HepG2 (cell line): ENCODE data around the gene TMEM87B. TPM values are rescaled to one million over a fixed set of nuclear protein-coding genes. Genes with fewer than 3 reads are reported as not detected.
A peak's percentile ranks its signal among the peaks of the same experiment; 100 is the strongest.
"Not testable (repeated sequence)": the region's sequence is repeated elsewhere in the genome, so short reads cannot be mapped to it uniquely, and the experiment has no call there.

Experiments
- ATAC-seq: fragments of 200-7000 bp; cut with Tn5 transposase; 3 replicates; pipeline ENCODE4 v1.9.1; 2020; ENCODE audit warnings: mild to moderate bottlenecking, moderate library complexity
- BruUV-seq: library from RNA; stranded (reverse); fragments of 400-500 nt; replicated peaks from 2 replicates; lab custom pipeline; 2021; lab: Mats Ljungman, UMichigan
- CTCF ChIA-PET: fragments of 300-600 bp; formaldehyde crosslinking; extraction: SDS; loops from one replicate; lab custom pipeline; 2021; ENCODE audit warnings: low total read pairs, inconsistent platforms, low intra/inter-chr PET ratio; lab: Yijun Ruan, JAX
- POLR2A ChIA-PET: fragments of 350-600 bp; sonication (Branson Sonifier 250); formaldehyde crosslinking; loops from one replicate; lab custom pipeline; 2020; ENCODE audit warnings: antibody characterized with exemption, inconsistent platforms; lab: Yijun Ruan, JAX
- DNase-seq: peaks from one replicate; pipeline ENCODE4 v3.0.0-alpha.2; 2015; ENCODE audit warnings: low spot score
- FAIRE-seq: peaks from 3 replicates; lab custom pipeline; 2011; peaks lifted over from hg19 to GRCh38; lab: Jason Lieb, UNC
- H2AFZ ChIP-seq: one replicate; pipeline ENCODE4 v1.6.1; 2011; ENCODE audit warnings: low read length, inconsistent platforms
- H3K27ac ChIP-seq: fragments of 300-600 bp; 3 replicates; pipeline ENCODE4 v1.8.0; 2011; ENCODE audit warnings: mixed run types, mild to moderate bottlenecking, mixed read lengths, low read length, inconsistent platforms; ENCODE audit not compliant: insufficient read depth; ENCODE audit errors: extremely low read length
- H3K27me3 ChIP-seq, 2 experiments: fragments of 200-600 bp in 1 of 2; 2 replicates in 1 of 2; 3 replicates in 1 of 2; pipeline versions ENCODE4 v1.6.0 to v1.8.0; 2011; ENCODE audit warnings: low read length in 2 of 2, mild to moderate bottlenecking in 2 of 2, moderate library complexity in 2 of 2, inconsistent platforms in 1 of 2; ENCODE audit not compliant: insufficient read depth in 2 of 2, control insufficient read depth in 1 of 2
- H3K36me3 ChIP-seq, 2 experiments: fragments of 200-600 bp in 1 of 2; replicated peaks in 1 of 2; 2 replicates in 1 of 2; 3 replicates in 1 of 2; pipeline versions ENCODE4 v1.5.1 to v1.8.0; 2011; ENCODE audit warnings: low read length in 2 of 2, inconsistent platforms in 1 of 2; ENCODE audit not compliant: insufficient read depth in 2 of 2, control insufficient read depth in 1 of 2
- H3K4me1 ChIP-seq: 2 replicates; pipeline ENCODE4 v1.5.1; 2012; ENCODE audit warnings: low read length, inconsistent platforms; ENCODE audit not compliant: insufficient read depth
- H3K4me2 ChIP-seq: 2 replicates; pipeline ENCODE4 v1.6.0; 2011; ENCODE audit warnings: low read depth, low read length, inconsistent platforms
- H3K4me3 ChIP-seq, 3 experiments: fragments of 200-600 bp in 1 of 3; sonication (generic), shearing (Covaris generic) in 1 of 3; replicated peaks in 1 of 3; 2 replicates each; pipeline ENCODE4 v1.5.1; 2011 to 2016; ENCODE audit warnings: low read length in 3 of 3, inconsistent platforms in 2 of 3, low read depth in 2 of 3, mild to moderate bottlenecking in 2 of 3, control low read depth in 1 of 3, mixed read lengths in 1 of 3; ENCODE audit not compliant: insufficient read depth in 1 of 3
- H3K79me2 ChIP-seq: one replicate; pipeline ENCODE4 v1.6.1; 2011; ENCODE audit warnings: low read length, inconsistent platforms; ENCODE audit not compliant: insufficient read depth
- H3K9ac ChIP-seq: 2 replicates; pipeline ENCODE4 v1.6.0; 2011; ENCODE audit warnings: mild to moderate bottlenecking, low read depth, low read length, inconsistent platforms; ENCODE audit not compliant: insufficient read depth
- H3K9me3 ChIP-seq: 2 replicates; pipeline ENCODE4 v1.5.1; 2012; ENCODE audit warnings: mild to moderate bottlenecking, low read length
- H4K20me1 ChIP-seq: 2 replicates; pipeline ENCODE4 v1.6.0; 2011; ENCODE audit warnings: inconsistent platforms, mild to moderate bottlenecking, low read length, moderate library complexity; ENCODE audit not compliant: insufficient read depth
- DMTF1 ChIP-seq: sonication (generic); formaldehyde crosslinking; IDR thresholded peaks from 2 replicates; pipeline ENCODE4 v1.4.0; 2020; ENCODE audit warnings: mild to moderate bottlenecking, missing genetic modification reagents
- IRF2 ChIP-seq: IDR thresholded peaks from 2 replicates; pipeline ENCODE4 v1.6.1; 2018; ENCODE audit warnings: missing genetic modification reagents, missing compliant biosample characterization
- MAX ChIP-seq: IDR thresholded peaks from 2 replicates; pipeline ENCODE4 v1.6.1; 2012; ENCODE audit warnings: inconsistent platforms
- MLLT10 ChIP-seq: sonication (generic); formaldehyde crosslinking; IDR thresholded peaks from 2 replicates; pipeline ENCODE4 v1.4.0; 2020; ENCODE audit warnings: missing genetic modification reagents
- NFE2L2 ChIP-seq: fragments of 150-350 bp; IDR thresholded peaks from 2 replicates; pipeline ENCODE4 v1.6.1; 2014; ENCODE audit warnings: low read length
- U2AF1 ChIP-seq: fragments of 200-400 bp; formaldehyde crosslinking; optimal IDR thresholded peaks from 2 replicates; pipeline ENCODE3; 2017; ENCODE audit warnings: mild to moderate bottlenecking, low read depth, low read length
- ZNF773 ChIP-seq: sonication (generic); formaldehyde crosslinking; IDR thresholded peaks from 2 replicates; pipeline ENCODE4 v1.4.0; 2020; ENCODE audit warnings: missing genetic modification reagents, borderline replicate concordance
- ZSCAN21 ChIP-seq: sonication (generic); formaldehyde crosslinking; IDR thresholded peaks from 2 replicates; pipeline ENCODE4 v1.8.0; 2022; ENCODE audit warnings: mild to moderate bottlenecking, missing genetic modification reagents, moderate library complexity, borderline replicate concordance
- WGBS: methylation state at CpG from one replicate; pipeline ENCODE4 v1.1.6; 2017; ENCODE audit warnings: low lambda C conversion rate; 5-methylcytosine and 5-hydroxymethylcytosine counted together
- in situ Hi-C: cut with HindIII; loops from 2 replicates; pipeline ENCODE4 v1.10.0; 2017; ENCODE audit warnings: low pct_unique_long_range_greater_than_20kb; ENCODE audit not compliant: extremely low pct_ligation_motif_present
- intact Hi-C: fragments of 100-400 bp; cut with micrococcal nuclease; formaldehyde crosslinking; loops from one replicate; pipeline ENCODE4 v1.10.0; 2022; ENCODE audit not compliant: unreplicated experiment
- polyA plus RNA-seq, 8 experiments: library from polyadenylated mRNA; depleted of rRNA in 3 of 8; stranded (reverse) in 7 of 8; unstranded in 1 of 8; fragments of >200 nt; fragmentation: Illumina TruSeq in 4 of 8; extraction: Trizol in 4 of 8; gene quantifications; 2 replicates each; pipeline versions ENCODE4 v1.2.1 to v1.2.3, GENCODE V29; 2011 to 2016; ENCODE audit warnings: low read depth in 4 of 8, missing spikeins in 1 of 8, mixed read lengths in 1 of 8; ENCODE audit not compliant: insufficient read depth in 1 of 8
- total RNA-seq, 5 experiments: library from RNA; depleted of rRNA; stranded (reverse); fragments of >200 nt; fragmentation: Illumina TruSeq; extraction: Trizol; gene quantifications; 2 replicates each; pipeline ENCODE4 v1.2.3, GENCODE V29; 2016; ENCODE audit warnings: low read depth in 1 of 5

TMEM87B gene
- total and polyA plus RNA-seq, 2 of the 13 experiments (the other 11 are each of a cell fraction or from before 2014, with no cell fraction given) = 15.1 to 16.2 TPM

- TF ChIP-seq IRF2 (CRISPR knock-in tag) = no peak
- TF ChIP-seq U2AF1 = no peak
- TF ChIP-seq ZNF773 (CRISPR knock-in tag) = no peak
- TF ChIP-seq MLLT10 (CRISPR knock-in tag) = no peak
- TF ChIP-seq MAX = no peak
Observed at GRCh38 chr2:112065966-112066365, 10.9 kb downstream of the TMEM87B start (continued).

- H4K20me1 ChIP-seq, FAIRE-seq, BruUV-seq, in situ Hi-C loops, H3K9ac ChIP-seq, H2AFZ ChIP-seq, H3K9me3 ChIP-seq, intact Hi-C loops, H3K79me2 ChIP-seq, CTCF ChIA-PET, H3K4me1 ChIP-seq, POLR2A ChIA-PET, H3K4me3 ChIP-seq, H3K4me2 ChIP-seq, H3K27ac ChIP-seq, H3K27me3 ChIP-seq, ATAC-seq, DNase-seq: not testable (repeated sequence)
- peaks cover 4 to 46% of the 10 kb centered on the region in 2 experiments; a peak in 4 of 5 replicates for H3K36me3 ChIP-seq
- TF ChIP-seq NFE2L2 = peak; percentile 34; the same call in 1 of the 2 replicates
Observed at GRCh38 chr2:112069794-112070193, 14.7 kb downstream of the TMEM87B start.

- Histone ChIP-seq H3K36me3 (peaks cover 3 to 40% of the 10 kb centered on the region in 2 experiments; a peak in 3 of 5 replicates), H3K4me1 (no peaks in the 10 kb centered on the region), H3K4me2 (no peak overlapping the region), H3K9ac (no peak overlapping the region), H3K9me3 (no peaks in the 10 kb centered on the region), H3K27ac (no peak overlapping the region), H3K27me3 (no peaks in the 10 kb centered on the region), H4K20me1 (no peaks in the 10 kb centered on the region), H3K4me3 (no peak overlapping the region), H2AFZ (no peak overlapping the region), H3K79me2 (peaks cover 7% of the 10 kb centered on the region)
- intact Hi-C loops (no loop called here), in situ Hi-C loops (no loop called here)
- BruUV-seq = no TSS peak
- CTCF ChIA-PET = no interaction called here
- DNase-seq (no peak), ATAC-seq (no peak), FAIRE-seq (no peak)
- POLR2A ChIA-PET = no interaction called here
- over 99% methylated on average over 3 of the region's 3 CpGs for WGBS
- TF ChIP-seq ZSCAN21 (CRISPR knock-in tag) (no peak), DMTF1 (no peak)
Observed at GRCh38 chr2:112073875-112074274, 18.8 kb downstream of the TMEM87B start.
